GM18867 (cell line): ENCODE data around the gene RNF149.
A peak's percentile ranks its signal among the peaks of the same experiment; 100 is the strongest.
"Not testable (repeated sequence)": the region's sequence is repeated elsewhere in the genome, so short reads cannot be mapped to it uniquely, and the experiment has no call there.

Experiments used
- ATAC-seq: cut with Tn5 transposase; IDR thresholded peaks from one replicate; pipeline ENCODE4 v1.9.1; 2021; ENCODE audit warnings: mild to moderate bottlenecking, moderate library complexity; ENCODE audit not compliant: unreplicated experiment

Gene RNF149

GRCh38 chr2:101263377-101263800 is 45.1 kb downstream of the RNF149 start:
- no peak for ATAC-seq

DNA sequence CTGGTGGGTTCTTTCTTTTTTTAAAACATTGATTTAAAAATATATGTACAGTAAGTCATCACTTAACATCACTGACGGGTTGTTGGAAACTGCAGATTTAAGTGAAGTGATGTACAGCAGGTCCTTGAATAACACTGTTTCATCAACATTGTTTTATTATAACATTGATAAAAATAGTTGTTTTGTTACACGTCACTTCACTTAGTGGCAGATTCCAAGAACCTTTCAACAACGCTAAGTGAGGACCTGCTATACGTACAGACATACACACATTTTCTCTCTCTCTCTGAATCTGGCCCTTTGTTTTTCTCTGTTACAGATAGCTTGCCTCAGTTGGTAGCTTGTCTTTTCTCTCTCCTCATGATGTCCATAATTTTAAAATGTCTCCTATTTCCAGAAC is 46.4 kb downstream of the RNF149 start:
- ATAC-seq = no peak

- ATAC-seq = no peak
These were observed 49.7 kb downstream of the RNF149 start for GRCh38 chr2:101258804-101259203.

GRCh38 chr2:101256316-101256715 is 52.2 kb downstream of the RNF149 start:
- ATAC-seq = no peak

- ATAC-seq = no peak
These were observed 53.0 kb downstream of the RNF149 start for GRCh38 chr2:101255501-101255900.

DNA sequence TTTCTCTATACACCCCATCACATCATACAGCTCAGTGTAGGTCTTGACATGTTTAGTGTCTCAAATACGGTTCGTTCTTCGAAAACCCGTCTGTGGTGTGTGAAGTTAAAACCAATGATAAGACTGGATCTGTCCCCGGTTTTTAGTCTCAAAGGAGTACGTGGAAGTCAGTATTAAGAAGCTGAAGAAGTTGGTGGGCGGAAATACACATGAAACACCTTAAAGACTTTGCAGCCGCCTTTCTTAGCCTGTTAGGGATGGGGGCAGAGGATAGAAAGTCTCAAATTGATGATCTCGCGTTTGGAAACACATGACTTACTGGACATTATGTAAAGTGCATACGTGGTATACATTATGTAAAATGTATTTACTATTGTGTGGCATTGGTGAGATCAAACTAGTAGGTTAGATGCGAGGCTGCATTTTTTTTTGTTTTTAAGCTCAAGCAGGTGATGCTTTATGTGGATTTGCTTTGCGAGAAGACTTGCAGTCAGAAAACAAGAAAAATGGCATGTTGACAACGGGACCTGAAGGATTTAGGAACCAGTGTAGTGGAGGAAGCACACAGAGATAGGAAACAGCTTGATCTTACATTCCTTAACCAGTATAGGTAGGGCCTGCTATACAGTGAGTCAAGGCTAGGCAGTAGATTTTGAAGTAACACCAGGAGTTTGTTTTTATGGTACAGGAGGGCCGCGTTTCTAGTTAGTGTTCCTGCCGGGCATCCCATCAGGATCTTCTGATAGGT is 54.6 kb downstream of the RNF149 start:
- no peak for ATAC-seq

- peak; percentile 64 for ATAC-seq
These were observed 55.3 kb downstream of the RNF149 start for GRCh38 chr2:101253013-101253702.

DNA sequence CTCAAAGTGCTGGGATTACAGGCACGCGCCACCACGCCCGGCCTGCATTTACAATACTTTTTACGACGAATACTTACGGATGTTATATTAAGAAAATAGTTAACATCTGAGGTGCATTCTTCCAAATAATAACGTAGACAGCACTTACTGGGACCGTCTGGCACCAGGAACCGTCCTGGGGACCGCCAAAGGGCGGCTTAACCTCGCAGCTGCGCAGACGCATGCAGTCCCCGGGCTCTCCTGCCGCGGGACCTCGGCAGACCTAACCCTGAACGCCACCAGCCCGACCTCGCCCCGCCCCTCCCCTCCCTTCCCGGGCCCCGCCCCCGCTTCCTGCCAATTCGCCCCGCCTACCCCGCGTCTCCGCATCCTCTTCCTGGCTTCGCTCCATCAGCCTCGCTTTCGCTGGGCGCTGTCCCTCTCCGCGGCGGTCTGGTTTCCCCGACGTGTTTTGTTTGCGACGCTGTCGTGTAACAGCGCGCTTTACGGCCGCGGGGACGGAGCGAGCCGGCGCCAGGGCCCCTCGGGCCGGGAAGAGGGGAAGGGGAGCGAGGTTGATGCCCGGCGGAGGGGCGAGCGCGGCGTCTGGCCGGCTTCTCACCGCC is 56.0 kb downstream of the RNF149 start, which contains the start of gene CNOT11:
CNOT11 (plus strand) TSS at position 479 of the 605 bp plus-strand sequence; CDS start at position 558, 79 bp downstream.
- peak; percentile 87 for ATAC-seq

GRCh38 chr2:101251844-101252407 is 56.6 kb downstream of the RNF149 start:
- ATAC-seq = peak; percentile 51

DNA sequence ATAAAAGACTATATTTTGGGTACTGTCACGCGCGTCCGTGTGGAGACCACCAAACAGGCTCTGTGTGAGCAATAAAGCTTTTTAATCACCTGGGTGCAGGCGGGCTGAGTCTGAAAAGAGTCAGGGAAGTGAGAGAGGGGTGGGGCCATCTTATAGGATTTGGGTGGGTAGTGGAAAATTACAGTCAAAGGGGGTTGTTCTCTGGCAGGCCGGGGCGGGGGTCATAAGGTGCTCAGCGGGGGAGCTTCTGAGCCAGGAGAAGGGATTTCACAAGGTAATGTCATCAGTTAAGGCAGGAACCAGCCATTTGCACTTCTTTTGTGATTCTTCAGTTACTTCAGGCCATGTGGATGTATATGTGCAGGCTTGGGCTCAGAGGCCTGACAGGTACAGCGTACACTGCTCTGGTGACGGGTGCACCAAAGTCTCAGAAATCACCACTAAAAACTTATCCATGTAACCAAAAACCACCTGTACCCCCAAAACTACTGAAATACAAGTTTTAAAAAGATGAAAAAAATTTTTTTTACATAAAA is 57.2 kb downstream of the RNF149 start:
- not testable (repeated sequence) for ATAC-seq

DNA sequence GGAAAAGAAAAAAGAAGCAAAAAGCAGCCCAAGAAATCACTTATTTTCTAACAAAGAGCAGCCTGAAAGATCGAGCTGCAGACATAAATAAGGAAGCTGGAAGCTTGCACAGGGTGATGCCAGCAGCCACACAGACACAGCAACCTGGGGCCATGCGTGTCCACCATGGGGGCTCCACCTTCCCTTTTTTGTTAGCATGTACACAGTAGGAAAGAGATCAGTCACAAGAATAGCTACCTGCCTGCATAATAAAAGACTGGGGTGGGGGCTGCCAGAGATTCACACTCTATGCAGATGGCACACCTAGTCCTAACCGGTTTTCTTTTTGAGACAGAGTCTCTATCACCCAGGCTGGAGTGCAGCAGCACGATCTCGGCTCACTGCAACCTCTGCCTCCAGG is 58.7 kb downstream of the RNF149 start:
- no peak for ATAC-seq

DNA sequence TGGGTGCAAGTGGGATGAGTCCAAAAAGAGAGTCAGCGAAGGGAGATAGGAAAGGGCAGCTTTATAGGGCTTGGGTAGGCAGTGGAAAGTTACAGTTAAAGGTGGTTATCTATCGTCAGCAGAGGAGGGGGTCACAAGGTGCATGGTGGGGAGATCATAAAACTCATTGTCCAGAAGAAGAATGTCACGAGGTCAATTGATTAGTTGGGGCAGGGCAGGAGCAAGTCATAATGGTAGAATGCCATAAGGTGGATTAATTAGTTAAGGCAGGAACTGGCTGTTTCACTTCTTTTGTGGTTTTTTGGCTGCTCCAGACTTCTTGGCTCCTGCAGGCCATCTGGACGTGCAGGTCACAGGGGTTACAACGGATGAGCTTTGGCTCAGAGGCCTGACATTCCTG is 59.7 kb downstream of the RNF149 start:
- ATAC-seq = not testable (repeated sequence)

DNA sequence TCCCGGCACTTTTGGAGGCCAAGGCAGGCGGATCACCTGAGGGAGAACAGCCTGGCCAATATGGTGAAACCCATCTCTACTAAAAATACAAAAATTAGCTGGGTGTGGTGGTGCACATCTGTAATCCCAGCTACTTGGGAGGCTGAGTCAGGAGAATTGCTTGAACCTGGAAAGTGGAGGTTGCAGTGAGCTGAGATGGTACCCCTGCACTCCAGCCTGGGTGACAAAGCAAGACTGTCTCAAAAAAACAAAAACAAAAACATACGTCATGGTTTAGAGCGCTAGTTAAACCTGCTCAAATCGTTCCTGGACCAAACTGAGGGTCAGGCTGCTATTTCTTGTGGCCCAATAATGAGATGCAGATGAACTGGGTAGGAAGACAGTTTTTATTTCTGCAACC is 63.0 kb downstream of the RNF149 start:
- ATAC-seq = not testable (repeated sequence)

- not testable (repeated sequence) for ATAC-seq
These were observed 63.6 kb downstream of the RNF149 start for GRCh38 chr2:101244899-101245298.

- ATAC-seq = not testable (repeated sequence)
These were observed 64.1 kb downstream of the RNF149 start for GRCh38 chr2:101244373-101244772.

- ATAC-seq = no peak
These were observed 67.3 kb downstream of the RNF149 start for GRCh38 chr2:101241158-101241557.

DNA sequence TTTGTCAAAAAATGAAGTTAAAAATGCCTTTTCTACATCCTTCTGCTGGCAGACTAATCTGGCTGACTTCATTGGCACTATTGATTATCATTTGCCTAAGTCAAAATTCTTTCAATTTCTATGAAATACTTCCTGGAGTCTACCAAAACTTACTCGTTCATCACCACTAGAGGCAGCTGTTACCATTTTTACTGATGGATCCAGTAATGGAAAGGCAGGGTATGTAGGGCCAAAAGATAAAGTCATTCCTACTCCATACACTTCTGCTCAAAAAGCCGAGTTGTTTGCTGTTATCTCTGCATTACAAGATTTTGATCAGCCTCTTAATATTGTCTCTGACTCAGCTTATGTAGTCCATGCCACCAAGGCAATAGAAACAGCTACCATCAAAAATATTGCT is 67.8 kb downstream of the RNF149 start:
- ATAC-seq = not testable (repeated sequence)

- ATAC-seq = not testable (repeated sequence)
These were observed 68.8 kb downstream of the RNF149 start for GRCh38 chr2:101239760-101240118.

GRCh38 chr2:101238930-101239759 is 69.4 kb downstream of the RNF149 start:
- no peak for ATAC-seq

DNA sequence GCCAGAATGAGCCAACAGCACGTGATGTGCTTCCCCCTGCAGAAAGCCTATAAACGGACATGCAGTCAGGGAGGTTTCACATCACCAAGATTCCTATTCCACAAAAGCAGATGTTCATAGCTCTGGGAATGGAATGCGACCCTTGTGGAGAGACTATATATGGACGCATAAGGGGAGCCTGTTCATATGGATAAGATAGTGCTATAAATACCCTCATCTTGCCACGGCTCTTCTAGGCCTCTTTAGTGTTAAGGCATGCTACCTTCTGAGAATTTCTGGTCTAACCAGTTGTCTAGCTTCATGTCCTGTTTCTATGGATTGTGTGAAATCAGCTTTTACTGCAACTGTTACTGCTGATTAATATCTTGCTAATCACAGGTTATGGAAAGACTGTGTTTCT is 70.6 kb downstream of the RNF149 start:
- not testable (repeated sequence) for ATAC-seq
